NB4 (cell line): ENCODE data around the gene FOXF1.

Source experiments
- DNase-seq: peaks from one replicate; pipeline ENCODE4 v3.0.0; 2010; ENCODE audit warnings: low read depth
- H3K4me3 ChIP-seq: one replicate; pipeline ENCODE4 v1.5.1; 2011; ENCODE audit warnings: mild to moderate bottlenecking, low read depth, low read length, moderate library complexity
- CTCF ChIP-seq: IDR thresholded peaks from one replicate; pipeline ENCODE4 v1.5.1; 2012; ENCODE audit warnings: low read depth, low read length
- MAX ChIP-seq: IDR thresholded peaks from 2 replicates; pipeline ENCODE4 v1.6.1; 2011; ENCODE audit warnings: low read depth, low read length
- MYC ChIP-seq: IDR thresholded peaks from 2 replicates; pipeline ENCODE4 v1.6.1; 2011; ENCODE audit warnings: low read depth, low read length
- POLR2A ChIP-seq: IDR thresholded peaks from 2 replicates; pipeline ENCODE4 v1.6.1; 2011; ENCODE audit warnings: mild to moderate bottlenecking; ENCODE audit not compliant: insufficient read length; ENCODE audit errors: extremely low read depth

Gene FOXF1

GRCh38 chr16:86477642-86478041 is 32.7 kb upstream of the FOXF1 start:
- H3K4me3 ChIP-seq, result no peak overlapping the region
- DNase-seq, result no peak
- TF ChIP-seq POLR2A (no peak), MYC (no peak), CTCF (no peak), MAX (no peak)

GRCh38 chr16:86478779-86479178 is 31.5 kb upstream of the FOXF1 start:
- TF ChIP-seq MYC (no peak), POLR2A (no peak), MAX (no peak), CTCF (no peak)
- no peak overlapping the region for H3K4me3 ChIP-seq
- no peak for DNase-seq

GRCh38 chr16:86479419-86479818 is 30.9 kb upstream of the FOXF1 start:
- no peak for DNase-seq
- no peak for TF ChIP-seq MAX
- TF ChIP-seq CTCF, result no peak
- TF ChIP-seq POLR2A, result no peak
- no peak for TF ChIP-seq MYC
- H3K4me3 ChIP-seq, result no peak overlapping the region

- H3K4me3 ChIP-seq, result no peak overlapping the region
- no peak for DNase-seq
- no peak for TF ChIP-seq MAX
- TF ChIP-seq CTCF, result no peak
- no peak for TF ChIP-seq MYC
- no peak for TF ChIP-seq POLR2A
Measured at GRCh38 chr16:86480444-86480843, 29.9 kb upstream of the FOXF1 start.

- TF ChIP-seq POLR2A, result no peak
- TF ChIP-seq MAX, result no peak
- no peak for TF ChIP-seq CTCF
- TF ChIP-seq MYC, result no peak
- no peak overlapping the region for H3K4me3 ChIP-seq
- no peak for DNase-seq
Measured at GRCh38 chr16:86481607-86482006, 28.7 kb upstream of the FOXF1 start.

GRCh38 chr16:86484240-86484639 is 26.1 kb upstream of the FOXF1 start:
- no peak for TF ChIP-seq CTCF
- no peak for TF ChIP-seq POLR2A
- no peak for TF ChIP-seq MAX
- no peak for TF ChIP-seq MYC
- DNase-seq, result no peak
- H3K4me3 ChIP-seq, result no peak overlapping the region
